ENCODE results near the gene MYO1E. TPM values are rescaled to one million over a fixed set of nuclear protein-coding genes. Genes with fewer than 3 reads are reported as not detected.

MYO1E gene
- total RNA-seq, 4 donors from 2014 or later: 49.7 to 135 (median 82.2) TPM

GRCh38 chr15:59290295-59291212, 82.1 kb downstream of the MYO1E start:
- DNase-seq: no peak
- no peaks in the 10 kb centered on the region for H3K27me3 ChIP-seq
- H3K36me3 ChIP-seq: no peaks in the 10 kb centered on the region
- H3K4me1 ChIP-seq: peaks cover 11 to 29% (median 11%) of the 10 kb centered on the region in 3 donors
- intact Hi-C loops (cut with DNase I): no loop called here
- no peak overlapping the region for H3K4me3 ChIP-seq
- H3K9me3 ChIP-seq: no peaks in the 10 kb centered on the region
- WGBS, 2 donors: 77 to 83% methylated on average over 8 to 11 of the region's 11 CpGs
- no peak overlapping the region for H3K27ac ChIP-seq
- TF ChIP-seq POLR2A (IDR thresholded peaks at IDR 0.05) (no peak), CTCF (IDR thresholded peaks at IDR 0.05) (no peak)

- no peak for TF ChIP-seq POLR2A (IDR thresholded peaks at IDR 0.05)
- no peak for DNase-seq
- Histone ChIP-seq H3K27me3 (no peaks in the 10 kb centered on the region), H3K27ac (no peak overlapping the region), H3K36me3 (no peaks in the 10 kb centered on the region), H3K9me3 (no peaks in the 10 kb centered on the region), H3K4me1 (peaks cover 1 to 23% (median 3%) of the 10 kb centered on the region in 3 donors), H3K4me3 (no peak overlapping the region)
- intact Hi-C loops (cut with DNase I): no loop called here
Measured at GRCh38 chr15:59289574-59289973, 83.1 kb downstream of the MYO1E start.

GRCh38 chr15:59283717-59284391, 88.8 kb downstream of the MYO1E start:
- WGBS, 2 donors: 21 to 51% methylated on average over 5 to 7 of the region's 7 CpGs
- no peak overlapping the region for H3K27ac ChIP-seq
- H3K27me3 ChIP-seq: no peaks in the 10 kb centered on the region
- peaks cover 7 to 21% (median 12%) of the 10 kb centered on the region in 3 donors for H3K4me1 ChIP-seq
- no peaks in the 10 kb centered on the region for H3K36me3 ChIP-seq
- H3K4me3 ChIP-seq: no peak overlapping the region
- no peaks in the 10 kb centered on the region for H3K9me3 ChIP-seq
- no peak for DNase-seq
- TF ChIP-seq CTCF (IDR thresholded peaks at IDR 0.05) (no peak), POLR2A (IDR thresholded peaks at IDR 0.05) (no peak)
- intact Hi-C loops (cut with DNase I): no loop called here

- Histone ChIP-seq H3K27ac (no peak overlapping the region), H3K36me3 (no peaks in the 10 kb centered on the region), H3K27me3 (no peaks in the 10 kb centered on the region), H3K9me3 (no peaks in the 10 kb centered on the region), H3K4me3 (no peak overlapping the region), H3K4me1 (peaks cover 7 to 21% (median 12%) of the 10 kb centered on the region in 3 donors)
- no peak for DNase-seq
- TF ChIP-seq CTCF (IDR thresholded peaks at IDR 0.05) (no peak), POLR2A (IDR thresholded peaks at IDR 0.05) (no peak)
- intact Hi-C loops (cut with DNase I): no loop called here
- WGBS, 2 donors: 79 to 85% methylated on average over 7 to 9 of the region's 14 CpGs
Measured at GRCh38 chr15:59282515-59283337, 89.9 kb downstream of the MYO1E start.

- WGBS, 2 donors: 87 to 92% methylated on average over 5 of the region's 5 CpGs
- Histone ChIP-seq H3K27me3 (no peaks in the 10 kb centered on the region), H3K4me3 (no peak overlapping the region), H3K36me3 (no peaks in the 10 kb centered on the region), H3K4me1 (peaks cover 7 to 27% (median 16%) of the 10 kb centered on the region in 3 donors), H3K27ac (no peak overlapping the region), H3K9me3 (no peaks in the 10 kb centered on the region)
- intact Hi-C loops (cut with DNase I): no loop called here
- no peak for DNase-seq
- no peak for TF ChIP-seq CTCF (IDR thresholded peaks at IDR 0.05)
- TF ChIP-seq POLR2A (IDR thresholded peaks at IDR 0.05): no peak
Measured at GRCh38 chr15:59281699-59282098, 91.0 kb downstream of the MYO1E start.
